ENCODE data around the gene SEMA4C. TPM values are rescaled to one million over a fixed set of nuclear protein-coding genes. Genes with fewer than 3 reads are reported as not detected.

Gene SEMA4C
- total RNA-seq, 1 donor from 2014 or later: 58.1 TPM

DNA sequence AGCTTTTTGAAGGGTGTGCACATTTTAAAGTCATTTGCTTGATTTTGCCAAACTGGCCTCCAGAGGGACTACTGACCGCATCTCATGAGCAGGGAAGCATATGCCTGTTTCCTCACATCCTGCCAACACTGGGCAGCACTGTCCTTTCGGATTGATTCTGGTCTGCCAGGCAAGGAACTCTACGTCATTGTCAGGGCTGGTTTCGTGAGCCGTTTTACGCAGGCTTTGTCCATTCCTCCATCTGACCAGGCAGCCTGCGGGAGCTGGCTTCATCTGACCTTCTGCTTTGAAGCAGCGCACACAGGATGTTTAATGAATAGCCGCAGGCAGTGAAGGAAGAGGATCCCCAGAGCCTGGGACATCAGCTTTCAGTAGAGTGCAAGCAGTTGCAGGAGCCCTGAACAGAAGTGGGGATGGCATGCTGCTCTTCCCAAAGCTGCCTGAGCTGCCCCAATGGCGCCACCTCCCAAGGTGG, 46.3 kb upstream of the SEMA4C start:
- no peaks in the 10 kb centered on the region for H3K9me3 Mint-ChIP-seq
- TF ChIP-seq, protein P1, sequence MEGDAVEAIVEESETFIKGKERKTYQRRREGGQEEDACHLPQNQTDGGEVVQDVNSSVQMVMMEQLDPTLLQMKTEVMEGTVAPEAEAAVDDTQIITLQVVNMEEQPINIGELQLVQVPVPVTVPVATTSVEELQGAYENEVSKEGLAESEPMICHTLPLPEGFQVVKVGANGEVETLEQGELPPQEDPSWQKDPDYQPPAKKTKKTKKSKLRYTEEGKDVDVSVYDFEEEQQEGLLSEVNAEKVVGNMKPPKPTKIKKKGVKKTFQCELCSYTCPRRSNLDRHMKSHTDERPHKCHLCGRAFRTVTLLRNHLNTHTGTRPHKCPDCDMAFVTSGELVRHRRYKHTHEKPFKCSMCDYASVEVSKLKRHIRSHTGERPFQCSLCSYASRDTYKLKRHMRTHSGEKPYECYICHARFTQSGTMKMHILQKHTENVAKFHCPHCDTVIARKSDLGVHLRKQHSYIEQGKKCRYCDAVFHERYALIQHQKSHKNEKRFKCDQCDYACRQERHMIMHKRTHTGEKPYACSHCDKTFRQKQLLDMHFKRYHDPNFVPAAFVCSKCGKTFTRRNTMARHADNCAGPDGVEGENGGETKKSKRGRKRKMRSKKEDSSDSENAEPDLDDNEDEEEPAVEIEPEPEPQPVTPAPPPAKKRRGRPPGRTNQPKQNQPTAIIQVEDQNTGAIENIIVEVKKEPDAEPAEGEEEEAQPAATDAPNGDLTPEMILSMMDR (conservative IDR thresholded peaks at IDR 0.05): peak; percentile 46
- H3K4me3 Mint-ChIP-seq: no peak overlapping the region
- DNase-seq (ENCODE audit: extremely low spot score, unreplicated experiment): no peak
- H3K27me3 Mint-ChIP-seq: no peaks in the 10 kb centered on the region
- H3K4me1 Mint-ChIP-seq (ENCODE audit: unreplicated experiment): peaks cover 35% of the 10 kb centered on the region
- H3K36me3 Mint-ChIP-seq: no peaks in the 10 kb centered on the region
- H3K27ac Mint-ChIP-seq: no peak overlapping the region

DNA sequence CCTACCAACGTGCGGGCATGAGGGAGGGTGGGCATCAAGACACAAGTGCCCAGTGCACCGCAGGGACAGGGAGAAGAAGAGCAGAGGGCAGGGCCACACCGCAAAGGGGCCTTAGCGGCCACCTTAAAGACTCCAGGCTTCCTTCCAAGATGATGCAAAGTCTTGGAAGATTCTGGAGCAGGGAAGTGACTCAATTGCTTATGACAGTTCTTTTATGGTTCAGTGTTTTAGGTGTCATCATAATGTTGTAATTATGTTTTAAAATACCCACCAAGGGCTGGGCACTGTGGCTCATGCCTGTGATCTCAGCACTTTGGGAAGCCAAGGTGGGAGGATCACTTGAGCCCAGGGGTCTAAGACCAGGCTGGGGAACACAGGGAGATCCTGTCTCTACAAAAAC, 44.5 kb upstream of the SEMA4C start:
- no peaks in the 10 kb centered on the region for H3K9me3 Mint-ChIP-seq
- TF ChIP-seq, protein P1 (conservative IDR thresholded peaks at IDR 0.05): no peak

DNA sequence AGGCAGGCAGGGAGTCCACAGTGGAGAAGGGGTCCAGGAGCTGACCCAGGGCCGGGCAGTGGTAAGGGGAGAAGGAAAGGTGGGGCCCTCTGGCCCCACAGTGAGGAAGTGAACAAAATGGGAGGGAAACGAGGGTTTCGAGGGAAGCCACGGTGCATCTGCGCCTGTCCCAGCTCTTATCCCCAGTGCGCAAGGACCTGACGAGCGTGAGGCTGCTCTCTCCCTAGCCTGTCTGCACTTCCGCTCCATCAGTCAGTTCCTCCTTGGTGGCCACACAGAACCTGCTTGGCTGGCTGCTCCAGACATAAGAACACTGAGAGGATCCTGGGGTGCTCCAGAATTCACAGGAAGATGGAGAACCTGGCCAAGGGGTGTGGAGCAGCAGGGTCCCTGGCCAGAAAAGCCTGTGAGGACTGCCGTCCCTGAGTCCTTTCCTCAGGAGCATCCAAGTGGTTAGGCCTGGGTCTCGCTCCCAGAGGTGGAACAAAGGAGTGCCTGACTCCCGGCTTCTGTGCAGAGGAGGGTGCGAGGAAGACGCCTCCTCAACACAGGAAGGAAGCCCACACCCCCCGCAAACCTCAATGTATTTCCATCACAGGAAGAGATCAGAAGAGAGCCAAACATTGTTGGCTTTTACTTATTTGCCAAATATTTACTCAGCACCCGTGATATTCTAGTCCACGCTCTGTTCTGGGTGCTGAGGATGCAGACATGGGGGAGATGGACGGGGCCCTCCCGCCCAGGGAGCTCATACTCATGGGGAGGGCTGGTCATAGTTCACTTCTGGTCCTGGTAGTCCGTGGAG, 43.7 kb upstream of the SEMA4C start:
- H3K27ac Mint-ChIP-seq: no peak overlapping the region
- H3K9me3 Mint-ChIP-seq: no peaks in the 10 kb centered on the region

More for the DNA sequence above, 44.5 kb upstream of the SEMA4C start:
- Mint-ChIP-seq H3K4me3 (no peak overlapping the region), H3K36me3 (no peaks in the 10 kb centered on the region), H3K27ac (no peak overlapping the region), H3K4me1 (ENCODE audit: unreplicated experiment) (peaks cover 44% of the 10 kb centered on the region), H3K27me3 (no peaks in the 10 kb centered on the region)
- DNase-seq (ENCODE audit: extremely low spot score, unreplicated experiment): no peak

DNA sequence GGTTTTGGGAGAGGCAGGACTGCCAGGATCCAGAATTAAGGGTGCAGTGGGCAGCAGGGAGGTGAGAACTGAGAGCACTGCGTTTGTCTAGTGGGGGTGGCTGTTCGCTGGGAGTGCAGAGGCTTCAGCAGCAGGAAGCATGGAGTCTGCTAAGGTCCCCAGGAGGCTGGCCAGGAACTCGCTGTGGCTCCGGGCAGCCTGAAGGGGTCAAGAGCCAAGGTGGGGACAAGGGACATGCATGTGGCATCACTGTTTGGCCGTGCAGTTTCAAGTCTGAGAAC, 43.2 kb upstream of the SEMA4C start:
- Mint-ChIP-seq H3K9me3 (no peaks in the 10 kb centered on the region), H3K27ac (no peak overlapping the region), H3K4me3 (peak overlapping the region; percentile 3), H3K4me1 (ENCODE audit: unreplicated experiment) (peaks cover 46% of the 10 kb centered on the region), H3K36me3 (no peaks in the 10 kb centered on the region), H3K27me3 (no peaks in the 10 kb centered on the region)
- DNase-seq (ENCODE audit: extremely low spot score, unreplicated experiment): no peak
- TF ChIP-seq, protein P1 (conservative IDR thresholded peaks at IDR 0.05): no peak

More for the DNA sequence above, 43.7 kb upstream of the SEMA4C start:
- peaks cover 46% of the 10 kb centered on the region for H3K4me1 Mint-ChIP-seq (ENCODE audit: unreplicated experiment)
- TF ChIP-seq, protein P1 (conservative IDR thresholded peaks at IDR 0.05): no peak
- DNase-seq (ENCODE audit: extremely low spot score, unreplicated experiment): no peak
- no peak overlapping the region for H3K4me3 Mint-ChIP-seq
- H3K36me3 Mint-ChIP-seq: no peaks in the 10 kb centered on the region
- no peaks in the 10 kb centered on the region for H3K27me3 Mint-ChIP-seq

DNA sequence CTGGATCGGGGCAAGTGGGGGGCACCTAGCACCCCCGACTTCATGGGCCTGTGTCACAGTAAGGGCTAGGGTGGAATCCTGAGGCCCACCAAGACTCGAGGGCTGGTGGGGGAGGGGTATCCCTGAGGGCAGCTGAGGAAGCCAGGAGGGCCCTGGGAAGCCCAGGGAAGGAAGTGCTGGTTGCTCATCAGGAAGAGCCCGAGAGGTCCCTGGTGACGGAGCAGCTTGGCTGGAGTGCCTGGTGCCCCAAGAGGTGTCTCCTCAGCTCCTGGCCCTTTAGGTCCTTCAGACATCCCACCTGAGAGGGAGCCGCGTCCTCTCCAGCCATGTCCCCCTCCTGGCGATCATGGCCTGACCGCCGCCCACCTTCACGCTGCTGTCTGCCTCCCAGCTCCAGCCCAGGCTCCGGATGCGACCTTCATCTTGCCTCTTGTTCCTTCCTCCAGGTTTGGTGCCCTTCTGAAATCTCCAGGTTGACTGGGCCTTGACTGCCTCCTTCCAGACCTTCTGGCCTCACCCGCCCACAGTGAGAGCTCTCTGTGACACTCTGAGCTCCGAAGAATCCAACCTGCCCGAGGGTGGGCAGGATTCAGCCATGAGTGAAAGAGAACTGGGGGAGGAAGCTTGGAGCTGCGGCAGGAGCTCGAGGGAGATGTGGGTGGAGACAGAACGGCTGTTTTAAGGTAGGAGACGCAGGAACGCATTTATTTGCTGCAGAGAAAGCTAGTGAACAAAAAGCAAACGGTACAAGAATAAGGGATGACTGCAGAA, 42.7 kb upstream of the SEMA4C start:
- H3K27ac Mint-ChIP-seq: no peak overlapping the region
- H3K4me1 Mint-ChIP-seq (ENCODE audit: unreplicated experiment): peaks cover 46% of the 10 kb centered on the region
- peak overlapping the region; percentile 3 for H3K4me3 Mint-ChIP-seq

More for the DNA sequence above, 42.7 kb upstream of the SEMA4C start:
- H3K27me3 Mint-ChIP-seq: no peaks in the 10 kb centered on the region
- DNase-seq (ENCODE audit: extremely low spot score, unreplicated experiment): no peak
- no peaks in the 10 kb centered on the region for H3K36me3 Mint-ChIP-seq
- no peaks in the 10 kb centered on the region for H3K9me3 Mint-ChIP-seq
- TF ChIP-seq, protein P1 (conservative IDR thresholded peaks at IDR 0.05): no peak

Data from type B pancreatic cell (in vitro differentiated cells).